Effector CD4-positive, alpha-beta T cell (primary cell): ENCODE results near the gene MORN3.
A peak's percentile ranks its signal among the peaks of the same experiment; 100 is the strongest.
"Not testable (repeated sequence)": the region's sequence is repeated elsewhere in the genome, so short reads cannot be mapped to it uniquely, and the experiment has no call there.

Experiments used
- DNase-seq: peaks from one replicate; pipeline ENCODE4 v3.0.0-alpha.2; 2020
- total RNA-seq: gene quantifications from one replicate; lab custom pipeline; 2026; lab: John Stamatoyannopoulos, UW

MORN3 gene
- total RNA-seq: 10.5 reads per million, percentile 32 among the genes with 10 or more reads in this experiment

- DNase-seq: no peak
These were observed at the start of gene MORN3 for GRCh38 chr12:121669521-121669900. MORN3 (minus strand) TSS chr12:121669654; CDS start chr12:121669483, 171 bp downstream.

- no peak for DNase-seq
These were observed 49.3 kb upstream of the MORN3 start for GRCh38 chr12:121718653-121719239.

- DNase-seq: no peak
These were observed 47.7 kb upstream of the MORN3 start for GRCh38 chr12:121717041-121717699.

GRCh38 chr12:121715862-121716435, 46.5 kb upstream of the MORN3 start:
- no peak for DNase-seq

- DNase-seq: not testable (repeated sequence)
These were observed 45.6 kb upstream of the MORN3 start for GRCh38 chr12:121715055-121715454.

- DNase-seq: no peak
These were observed 44.3 kb upstream of the MORN3 start for GRCh38 chr12:121713793-121714192.

- DNase-seq: no peak
These were observed 43.9 kb upstream of the MORN3 start for GRCh38 chr12:121713257-121713777.

GRCh38 chr12:121712461-121713256, 43.2 kb upstream of the MORN3 start, which contains the start of gene TMEM120B:
TMEM120B (plus strand) TSS chr12:121712752; CDS start chr12:121712896, 144 bp downstream.
- peak; percentile 79 for DNase-seq

- no peak for DNase-seq
These were observed 42.7 kb upstream of the MORN3 start for GRCh38 chr12:121712190-121712460.

- DNase-seq: no peak
These were observed 42.1 kb upstream of the MORN3 start for GRCh38 chr12:121711361-121712189.

GRCh38 chr12:121709478-121709961, 40.1 kb upstream of the MORN3 start:
- DNase-seq: no peak

- not testable (repeated sequence) for DNase-seq
These were observed 39.6 kb upstream of the MORN3 start for GRCh38 chr12:121709064-121709424.

- no peak for DNase-seq
These were observed 39.0 kb upstream of the MORN3 start for GRCh38 chr12:121708313-121709063.

- no peak for DNase-seq
These were observed 36.1 kb upstream of the MORN3 start for GRCh38 chr12:121705514-121705913.

- no peak for DNase-seq
These were observed 33.5 kb upstream of the MORN3 start for GRCh38 chr12:121702944-121703343.

- no peak for DNase-seq
These were observed 32.3 kb upstream of the MORN3 start for GRCh38 chr12:121701667-121702277.

GRCh38 chr12:121697861-121698260, 28.4 kb upstream of the MORN3 start:
- not testable (repeated sequence) for DNase-seq

GRCh38 chr12:121697093-121697698, 27.7 kb upstream of the MORN3 start:
- peak; percentile 38 for DNase-seq

- no peak for DNase-seq
These were observed 23.8 kb upstream of the MORN3 start for GRCh38 chr12:121693155-121693687.

GRCh38 chr12:121692744-121693143, 23.3 kb upstream of the MORN3 start:
- not testable (repeated sequence) for DNase-seq
